ENCODE data around the gene MYH9.

The MYH9 gene

GRCh38 chr22:36344106-36344827, 43.5 kb downstream of the MYH9 start:
- no peak for DNase-seq

- no peak for DNase-seq
Measured at GRCh38 chr22:36343720-36344105, 44.1 kb downstream of the MYH9 start.

GRCh38 chr22:36343070-36343719, 44.6 kb downstream of the MYH9 start:
- DNase-seq = no peak

GRCh38 chr22:36341640-36342041, 46.1 kb downstream of the MYH9 start:
- DNase-seq = no peak

- DNase-seq = no peak
Measured at GRCh38 chr22:36340621-36341020, 47.1 kb downstream of the MYH9 start.

GRCh38 chr22:36339171-36340065, 48.3 kb downstream of the MYH9 start:
- no peak for DNase-seq

- no peak for DNase-seq
Measured at GRCh38 chr22:36337365-36338130, 50.2 kb downstream of the MYH9 start.

GRCh38 chr22:36336246-36337182, 51.3 kb downstream of the MYH9 start:
- DNase-seq = no peak

- no peak for DNase-seq
Measured at GRCh38 chr22:36335621-36336020, 52.1 kb downstream of the MYH9 start.

- DNase-seq = no peak
Measured at GRCh38 chr22:36334821-36335603, 52.8 kb downstream of the MYH9 start.

- no peak for DNase-seq
Measured at GRCh38 chr22:36334081-36334820, 53.5 kb downstream of the MYH9 start.

GRCh38 chr22:36333644-36334043, 54.1 kb downstream of the MYH9 start:
- no peak for DNase-seq

GRCh38 chr22:36332623-36333332, 55.0 kb downstream of the MYH9 start:
- DNase-seq = peak; percentile 42

- DNase-seq = peak; percentile 40
Measured at GRCh38 chr22:36331912-36332622, 55.7 kb downstream of the MYH9 start.

- peak; percentile 66 for DNase-seq
Measured at GRCh38 chr22:36331306-36331911, 56.4 kb downstream of the MYH9 start.

- DNase-seq = no peak
Measured at GRCh38 chr22:36330655-36331305, 57.0 kb downstream of the MYH9 start.

GRCh38 chr22:36330127-36330526, 57.6 kb downstream of the MYH9 start:
- DNase-seq = no peak

Data from T-helper 9 cell (primary cell).